ENCODE measurements around the gene ARFGAP3.

ARFGAP3 gene

GRCh38 chr22:42800451-42801251, 56.4 kb downstream of the ARFGAP3 start:
- no peak overlapping the region for H3K4me3 ChIP-seq (ENCODE audit: low read depth, low read length)
- TF ChIP-seq, protein P1, sequence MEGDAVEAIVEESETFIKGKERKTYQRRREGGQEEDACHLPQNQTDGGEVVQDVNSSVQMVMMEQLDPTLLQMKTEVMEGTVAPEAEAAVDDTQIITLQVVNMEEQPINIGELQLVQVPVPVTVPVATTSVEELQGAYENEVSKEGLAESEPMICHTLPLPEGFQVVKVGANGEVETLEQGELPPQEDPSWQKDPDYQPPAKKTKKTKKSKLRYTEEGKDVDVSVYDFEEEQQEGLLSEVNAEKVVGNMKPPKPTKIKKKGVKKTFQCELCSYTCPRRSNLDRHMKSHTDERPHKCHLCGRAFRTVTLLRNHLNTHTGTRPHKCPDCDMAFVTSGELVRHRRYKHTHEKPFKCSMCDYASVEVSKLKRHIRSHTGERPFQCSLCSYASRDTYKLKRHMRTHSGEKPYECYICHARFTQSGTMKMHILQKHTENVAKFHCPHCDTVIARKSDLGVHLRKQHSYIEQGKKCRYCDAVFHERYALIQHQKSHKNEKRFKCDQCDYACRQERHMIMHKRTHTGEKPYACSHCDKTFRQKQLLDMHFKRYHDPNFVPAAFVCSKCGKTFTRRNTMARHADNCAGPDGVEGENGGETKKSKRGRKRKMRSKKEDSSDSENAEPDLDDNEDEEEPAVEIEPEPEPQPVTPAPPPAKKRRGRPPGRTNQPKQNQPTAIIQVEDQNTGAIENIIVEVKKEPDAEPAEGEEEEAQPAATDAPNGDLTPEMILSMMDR (IDR thresholded peaks at IDR 0.05; ENCODE audit: low read depth, low read length), result no peak
- TF ChIP-seq POLR2A (IDR thresholded peaks at IDR 0.05; ENCODE audit: extremely low read depth, insufficient read length) (no peak), MYC (IDR thresholded peaks at IDR 0.05; ENCODE audit: low read depth, low read length) (no peak)
- TF ChIP-seq, protein P2, sequence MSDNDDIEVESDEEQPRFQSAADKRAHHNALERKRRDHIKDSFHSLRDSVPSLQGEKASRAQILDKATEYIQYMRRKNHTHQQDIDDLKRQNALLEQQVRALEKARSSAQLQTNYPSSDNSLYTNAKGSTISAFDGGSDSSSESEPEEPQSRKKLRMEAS (IDR thresholded peaks at IDR 0.05; ENCODE audit: low read depth, low read length), result no peak
- DNase-seq (ENCODE audit: low read depth), result no peak

DNA sequence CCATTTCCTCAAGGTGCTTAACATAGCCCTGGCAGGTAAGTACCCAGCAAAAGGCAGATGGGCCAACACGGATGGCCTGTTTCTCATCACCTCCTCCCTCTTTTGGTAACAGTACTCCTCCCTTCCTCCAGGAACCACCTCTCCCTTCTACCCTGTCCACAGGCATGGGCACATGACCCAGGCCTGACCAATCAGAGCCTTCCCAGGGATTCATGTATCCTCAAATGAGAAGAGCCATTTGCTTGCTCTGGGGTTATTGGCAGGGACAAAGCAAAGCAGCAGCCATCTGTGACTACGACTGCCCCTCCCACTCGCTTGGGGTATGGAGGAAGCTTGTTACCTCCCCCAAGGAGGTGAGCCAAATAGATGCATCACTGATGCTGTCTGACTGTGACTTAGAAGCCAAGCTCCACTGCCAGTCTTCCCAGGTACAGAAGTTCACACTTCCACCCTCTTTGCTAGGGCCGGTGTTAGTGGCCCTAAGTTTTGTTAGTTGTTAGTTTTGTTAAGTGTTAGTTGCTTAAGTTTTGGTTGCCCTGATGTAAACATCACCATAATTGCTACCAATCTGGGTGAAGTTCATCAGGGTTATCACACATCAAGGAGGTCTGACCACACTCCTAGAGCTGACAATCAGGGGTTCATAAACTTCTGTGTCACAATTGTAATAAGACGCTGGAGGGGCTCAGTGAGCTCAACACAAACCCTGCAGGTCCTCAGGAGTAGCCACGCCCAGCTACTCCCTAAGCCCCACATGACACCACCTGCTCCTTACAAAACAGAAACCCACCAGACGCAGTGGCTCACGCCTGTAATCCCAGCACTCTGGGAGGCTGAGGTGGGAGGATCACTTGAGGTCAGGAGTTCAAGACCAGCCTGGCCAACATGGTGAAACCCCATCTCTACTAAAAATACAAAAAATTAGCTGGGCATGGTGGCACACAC, 57.3 kb downstream of the ARFGAP3 start:
- H3K4me3 ChIP-seq (ENCODE audit: low read depth, low read length), result no peak overlapping the region
- peak; percentile 20 for DNase-seq (ENCODE audit: low read depth)
- TF ChIP-seq, protein P2 (IDR thresholded peaks at IDR 0.05; ENCODE audit: low read depth, low read length), result no peak
- TF ChIP-seq POLR2A (IDR thresholded peaks at IDR 0.05; ENCODE audit: extremely low read depth, insufficient read length), result no peak
- TF ChIP-seq, protein P1 (IDR thresholded peaks at IDR 0.05; ENCODE audit: low read depth, low read length), result no peak
- TF ChIP-seq MYC (IDR thresholded peaks at IDR 0.05; ENCODE audit: low read depth, low read length), result no peak

GRCh38 chr22:42799061-42799460, 58.0 kb downstream of the ARFGAP3 start:
- DNase-seq (ENCODE audit: low read depth), result no peak
- no peak overlapping the region for H3K4me3 ChIP-seq (ENCODE audit: low read depth, low read length)
- TF ChIP-seq, protein P1 (IDR thresholded peaks at IDR 0.05; ENCODE audit: low read depth, low read length), result no peak
- TF ChIP-seq, protein P2 (IDR thresholded peaks at IDR 0.05; ENCODE audit: low read depth, low read length), result no peak
- TF ChIP-seq MYC (IDR thresholded peaks at IDR 0.05; ENCODE audit: low read depth, low read length), result no peak
- TF ChIP-seq POLR2A (IDR thresholded peaks at IDR 0.05; ENCODE audit: extremely low read depth, insufficient read length), result no peak

- TF ChIP-seq MYC (IDR thresholded peaks at IDR 0.05; ENCODE audit: low read depth, low read length) (no peak), POLR2A (IDR thresholded peaks at IDR 0.05; ENCODE audit: extremely low read depth, insufficient read length) (no peak)
- TF ChIP-seq, protein P1 (IDR thresholded peaks at IDR 0.05; ENCODE audit: low read depth, low read length), result no peak
- TF ChIP-seq, protein P2 (IDR thresholded peaks at IDR 0.05; ENCODE audit: low read depth, low read length), result no peak
- H3K4me3 ChIP-seq (ENCODE audit: low read depth, low read length), result no peak overlapping the region
- no peak for DNase-seq (ENCODE audit: low read depth)
These were observed 60.1 kb downstream of the ARFGAP3 start for GRCh38 chr22:42797011-42797410.

DNA sequence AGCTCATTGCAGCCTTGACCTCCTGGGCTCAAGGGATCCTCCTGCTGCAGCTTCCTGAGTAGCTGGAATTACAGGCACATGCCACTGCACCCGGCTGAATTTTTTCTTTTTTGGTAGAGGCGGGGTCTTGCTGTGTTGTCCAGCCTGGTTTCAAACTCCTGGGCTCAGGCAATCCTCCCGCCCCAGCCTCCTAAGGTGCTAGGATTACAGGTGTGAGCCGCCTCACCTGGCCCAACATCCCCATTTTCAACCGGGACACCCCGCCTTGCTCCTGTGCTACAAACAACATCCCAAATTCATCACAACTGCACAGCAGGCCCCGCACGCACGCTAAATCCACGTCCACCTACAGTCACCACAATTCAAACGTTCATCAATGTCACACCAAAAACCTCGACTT, 61.0 kb downstream of the ARFGAP3 start:
- DNase-seq (ENCODE audit: low read depth), result no peak
- TF ChIP-seq MYC (IDR thresholded peaks at IDR 0.05; ENCODE audit: low read depth, low read length) (no peak), POLR2A (IDR thresholded peaks at IDR 0.05; ENCODE audit: extremely low read depth, insufficient read length) (no peak)
- TF ChIP-seq, protein P2 (IDR thresholded peaks at IDR 0.05; ENCODE audit: low read depth, low read length), result no peak
- TF ChIP-seq, protein P1 (IDR thresholded peaks at IDR 0.05; ENCODE audit: low read depth, low read length), result no peak
- no peak overlapping the region for H3K4me3 ChIP-seq (ENCODE audit: low read depth, low read length)

Data from NB4 (cell line).